GM23338 (cell line): Measurements from ENCODE around the gene PRR20D.
"Not testable (repeated sequence)": the region's sequence is repeated elsewhere in the genome, so short reads cannot be mapped to it uniquely, and the experiment has no call there.

ENCODE experiments used
- CREB1 ChIP-seq: fragments of 250-450 bp; sonication (Bioruptor Pico); IDR thresholded peaks from 2 replicates; pipeline ENCODE4 v1.5.0; 2020; ENCODE audit warnings: low read depth, mild to moderate bottlenecking, moderate library complexity
- EZH2 ChIP-seq: fragments of 200-600 bp; sonication (generic); IDR thresholded peaks from one replicate; pipeline ENCODE4 v1.8.0; 2017; ENCODE audit warnings: antibody characterized with exemption, mild to moderate bottlenecking, low read depth; ENCODE audit not compliant: unreplicated experiment
- EZH2phosphoT487 ChIP-seq: fragments of 200-600 bp; sonication (generic); IDR thresholded peaks from one replicate; pipeline ENCODE4 v1.8.1; 2018; ENCODE audit warnings: antibody characterized with exemption; ENCODE audit not compliant: unreplicated experiment
- JUNB ChIP-seq: IDR thresholded peaks from one replicate; pipeline ENCODE4 v1.6.1; 2016; ENCODE audit warnings: antibody characterized with exemption; ENCODE audit not compliant: unreplicated experiment
- NANOG ChIP-seq: IDR thresholded peaks from 2 replicates; pipeline ENCODE4 v1.6.1; 2016; ENCODE audit warnings: antibody characterized with exemption, borderline replicate concordance
- POLR2AphosphoS5 ChIP-seq: IDR thresholded peaks from 2 replicates; pipeline ENCODE4 v1.6.1; 2016; ENCODE audit warnings: antibody characterized with exemption, low read depth
- REST ChIP-seq: IDR thresholded peaks from one replicate; pipeline ENCODE4 v1.6.1; 2018; ENCODE audit warnings: antibody characterized with exemption; ENCODE audit not compliant: unreplicated experiment
- STAT1 ChIP-seq: IDR thresholded peaks from one replicate; pipeline ENCODE4 v1.6.1; 2016; ENCODE audit warnings: antibody characterized with exemption; ENCODE audit not compliant: unreplicated experiment
- ZNF114 ChIP-seq: fragments of 250-450 bp; sonication (Bioruptor Pico); IDR thresholded peaks from 2 replicates; pipeline ENCODE4 v1.5.0; 2020; ENCODE audit warnings: mild to moderate bottlenecking, moderate library complexity
- ZNF462 ChIP-seq: fragments of 250-450 bp; sonication (Bioruptor Pico); IDR thresholded peaks from 2 replicates; pipeline ENCODE4 v1.5.0; 2020; ENCODE audit warnings: mild to moderate bottlenecking, moderate library complexity
- TF ChIP-seq, protein P1 (sequence below), 2 experiments: fragments of 200-600 bp in 1 of 2; sonication (generic) in 1 of 2; conservative IDR thresholded peaks; 2 replicates each; pipeline versions ENCODE4 v1.5.1 to v1.6.1; 2016 to 2017; ENCODE audit warnings: antibody characterized with exemption in 2 of 2, low read depth in 2 of 2, mild to moderate bottlenecking in 2 of 2, moderate library complexity in 1 of 2
- TF ChIP-seq, protein P2 (sequence below): IDR thresholded peaks from 2 replicates; pipeline ENCODE4 v1.6.1; 2016; ENCODE audit warnings: antibody characterized with exemption

DNA sequence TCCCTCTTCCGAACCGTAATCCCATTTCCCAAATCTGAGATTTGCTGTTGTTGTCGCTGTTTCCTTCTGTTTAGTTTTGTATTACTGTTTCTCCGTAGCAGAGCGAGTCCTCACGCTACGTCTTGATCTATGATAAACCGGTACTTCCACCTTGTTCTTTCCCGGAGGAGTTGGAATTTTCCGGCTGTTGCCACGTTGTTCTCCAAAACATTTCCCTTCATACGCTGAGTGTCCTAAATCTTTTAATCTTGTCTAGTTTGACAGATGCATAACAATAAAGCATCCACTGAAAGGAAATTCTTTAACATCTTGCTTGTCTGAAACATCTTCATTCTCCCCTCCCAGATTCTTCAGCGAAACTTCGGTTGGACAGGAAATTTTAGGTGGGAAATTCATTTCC is 12.3 kb upstream of the PRR20D start:
- TF ChIP-seq, protein P1, sequence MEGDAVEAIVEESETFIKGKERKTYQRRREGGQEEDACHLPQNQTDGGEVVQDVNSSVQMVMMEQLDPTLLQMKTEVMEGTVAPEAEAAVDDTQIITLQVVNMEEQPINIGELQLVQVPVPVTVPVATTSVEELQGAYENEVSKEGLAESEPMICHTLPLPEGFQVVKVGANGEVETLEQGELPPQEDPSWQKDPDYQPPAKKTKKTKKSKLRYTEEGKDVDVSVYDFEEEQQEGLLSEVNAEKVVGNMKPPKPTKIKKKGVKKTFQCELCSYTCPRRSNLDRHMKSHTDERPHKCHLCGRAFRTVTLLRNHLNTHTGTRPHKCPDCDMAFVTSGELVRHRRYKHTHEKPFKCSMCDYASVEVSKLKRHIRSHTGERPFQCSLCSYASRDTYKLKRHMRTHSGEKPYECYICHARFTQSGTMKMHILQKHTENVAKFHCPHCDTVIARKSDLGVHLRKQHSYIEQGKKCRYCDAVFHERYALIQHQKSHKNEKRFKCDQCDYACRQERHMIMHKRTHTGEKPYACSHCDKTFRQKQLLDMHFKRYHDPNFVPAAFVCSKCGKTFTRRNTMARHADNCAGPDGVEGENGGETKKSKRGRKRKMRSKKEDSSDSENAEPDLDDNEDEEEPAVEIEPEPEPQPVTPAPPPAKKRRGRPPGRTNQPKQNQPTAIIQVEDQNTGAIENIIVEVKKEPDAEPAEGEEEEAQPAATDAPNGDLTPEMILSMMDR (conservative IDR thresholded peaks at IDR 0.05; ENCODE audit: low read depth in 2 of 2), result not testable (repeated sequence)
- TF ChIP-seq CREB1 (CRISPR knock-in tag); EZH2; EZH2phosphoT487; REST; JUNB; ZNF114 (CRISPR knock-in tag); STAT1; POLR2AphosphoS5; NANOG; ZNF462 (CRISPR knock-in tag): not testable (repeated sequence)
- TF ChIP-seq, protein P2, sequence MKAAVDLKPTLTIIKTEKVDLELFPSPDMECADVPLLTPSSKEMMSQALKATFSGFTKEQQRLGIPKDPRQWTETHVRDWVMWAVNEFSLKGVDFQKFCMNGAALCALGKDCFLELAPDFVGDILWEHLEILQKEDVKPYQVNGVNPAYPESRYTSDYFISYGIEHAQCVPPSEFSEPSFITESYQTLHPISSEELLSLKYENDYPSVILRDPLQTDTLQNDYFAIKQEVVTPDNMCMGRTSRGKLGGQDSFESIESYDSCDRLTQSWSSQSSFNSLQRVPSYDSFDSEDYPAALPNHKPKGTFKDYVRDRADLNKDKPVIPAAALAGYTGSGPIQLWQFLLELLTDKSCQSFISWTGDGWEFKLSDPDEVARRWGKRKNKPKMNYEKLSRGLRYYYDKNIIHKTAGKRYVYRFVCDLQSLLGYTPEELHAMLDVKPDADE, result not testable (repeated sequence)
